Renal cortex interstitium (tissue), 11 donors: Measurements from ENCODE around the gene ECEL1. TPM values are rescaled to one million over a fixed set of nuclear protein-coding genes. Genes with fewer than 3 reads are reported as not detected.
A peak's percentile ranks its signal among the peaks of the same experiment; 100 is the strongest.
"Not testable (repeated sequence)": the region's sequence is repeated elsewhere in the genome, so short reads cannot be mapped to it uniquely, and the experiment has no call there.

Experiments
- DNase-seq, 11 donors: peaks; one replicate each; pipeline ENCODE4 v3.0.0-alpha.2; 2013; ENCODE audit warnings: low read depth in 9 of 11, low spot score in 4 of 11; ENCODE audit errors: extremely low read depth in 1 of 11
- polyA plus RNA-seq, 3 donors: library from polyadenylated mRNA; unstranded; fragments of 120-200 nt; gene quantifications; one replicate each; pipeline ENCODE4 v1.2.1, GENCODE V29; 2013; ENCODE audit not compliant: insufficient read length in 3 of 3

The ECEL1 gene
- polyA plus RNA-seq, 3 donors, result 13.8 to 27.8 (median 21.4) TPM

GRCh38 chr2:232455426-232456255 lies 32.0 kb downstream of the ECEL1 start, which contains the start of gene ALPI:
TSS of gene ALPI (plus strand) at chr2:232456153. CDS start at chr2:232456200, 47 bp downstream.
- no peak for DNase-seq

- DNase-seq, result no peak
Observed at GRCh38 chr2:232454630-232455029, 33.0 kb downstream of the ECEL1 start.

GRCh38 chr2:232451645-232452044 lies 36.0 kb downstream of the ECEL1 start:
- DNase-seq, result not testable (repeated sequence)

GRCh38 chr2:232449964-232450363 lies 37.7 kb downstream of the ECEL1 start:
- no peak for DNase-seq

GRCh38 chr2:232448304-232448690 lies 39.3 kb downstream of the ECEL1 start:
- DNase-seq, result no peak

- DNase-seq, result no peak
Observed at GRCh38 chr2:232447638-232448303, 39.9 kb downstream of the ECEL1 start.

- no peak for DNase-seq
Observed at GRCh38 chr2:232447091-232447620, 40.5 kb downstream of the ECEL1 start.

GRCh38 chr2:232446266-232446777 lies 41.3 kb downstream of the ECEL1 start:
- DNase-seq, result not testable (repeated sequence)

- DNase-seq, result not testable (repeated sequence)
Observed at GRCh38 chr2:232445149-232445885, 42.3 kb downstream of the ECEL1 start.

GRCh38 chr2:232444409-232445148 lies 43.1 kb downstream of the ECEL1 start:
- DNase-seq, result no peak

GRCh38 chr2:232443669-232444408 lies 43.8 kb downstream of the ECEL1 start:
- DNase-seq, result not testable (repeated sequence)

GRCh38 chr2:232443047-232443446 lies 44.6 kb downstream of the ECEL1 start:
- DNase-seq, result not testable (repeated sequence)

GRCh38 chr2:232442431-232442830 lies 45.2 kb downstream of the ECEL1 start:
- DNase-seq, result peak in 1 of 11 donors; percentile 45

GRCh38 chr2:232441922-232442321 lies 45.7 kb downstream of the ECEL1 start:
- DNase-seq, result not testable (repeated sequence)

GRCh38 chr2:232441147-232441651 lies 46.4 kb downstream of the ECEL1 start:
- DNase-seq, result no peak

GRCh38 chr2:232440220-232441018 lies 47.2 kb downstream of the ECEL1 start:
- peak in 5 of 11 donors; percentile 59 to 70 (median 63) for DNase-seq

- no peak for DNase-seq
Observed at GRCh38 chr2:232439758-232440135, 47.9 kb downstream of the ECEL1 start.
